HG02885 (cell line): Measurements from ENCODE around the gene NDUFA8.

Source experiments
- ATAC-seq: cut with Tn5 transposase; IDR thresholded peaks from one replicate; pipeline ENCODE4 v1.9.1; 2021; ENCODE audit warnings: mild to moderate bottlenecking; ENCODE audit not compliant: unreplicated experiment, poor library complexity

Gene NDUFA8

DNA sequence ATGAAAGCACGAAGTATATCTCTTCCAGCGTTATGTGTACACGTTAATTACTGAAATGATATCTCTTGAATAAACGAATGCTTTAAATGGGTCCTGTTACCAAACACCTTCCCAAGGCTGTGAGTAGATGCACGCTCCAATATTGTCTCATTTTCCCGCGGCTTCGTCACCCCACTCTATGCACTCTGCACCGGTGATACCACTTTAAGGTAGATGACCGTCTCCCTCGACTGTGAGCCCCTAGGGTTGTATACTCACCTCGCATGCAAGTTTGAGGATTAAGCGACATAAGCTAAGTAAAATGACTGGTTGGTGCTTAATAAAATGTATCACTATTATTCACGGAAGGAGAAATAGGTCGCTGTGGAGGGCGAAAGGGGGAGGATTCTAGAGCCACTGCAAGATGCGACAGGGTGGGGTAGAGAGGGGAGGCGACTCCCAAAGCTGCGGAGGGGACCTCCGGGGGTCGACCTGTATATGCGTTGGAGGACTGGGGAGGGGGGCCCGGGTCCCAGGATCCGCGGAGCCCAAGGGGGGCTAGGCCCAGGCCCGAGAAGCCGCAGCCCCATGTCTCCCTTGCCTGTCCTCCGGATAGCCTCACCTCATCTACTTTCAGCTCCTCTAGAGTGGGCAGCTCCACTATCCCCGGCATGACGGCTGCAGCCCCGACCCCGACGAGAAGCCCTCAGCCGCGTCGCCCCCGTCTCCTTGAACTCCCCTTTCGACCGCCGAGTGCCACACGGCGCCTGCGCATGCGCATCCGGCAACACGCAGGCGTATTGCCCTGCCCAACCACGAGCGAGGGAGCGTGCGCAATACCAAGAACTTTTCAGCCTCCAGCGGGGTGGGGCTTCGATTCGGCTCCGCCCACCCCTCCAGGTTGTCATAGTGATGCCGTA is at the start of gene NDUFA8, which contains the start of gene MORN5:
NDUFA8 (minus strand) TSS at position 754 of the 899 bp plus-strand sequence; CDS start at position 652, 102 bp downstream.
MORN5 (plus strand) TSS at position 883 of the 899 bp plus-strand sequence. CDS start 65 bp downstream, outside the sequence.
- ATAC-seq, result peak; percentile 96

GRCh38 chr9:122207096-122207495 is 47.5 kb upstream of the NDUFA8 start:
- no peak for ATAC-seq

DNA sequence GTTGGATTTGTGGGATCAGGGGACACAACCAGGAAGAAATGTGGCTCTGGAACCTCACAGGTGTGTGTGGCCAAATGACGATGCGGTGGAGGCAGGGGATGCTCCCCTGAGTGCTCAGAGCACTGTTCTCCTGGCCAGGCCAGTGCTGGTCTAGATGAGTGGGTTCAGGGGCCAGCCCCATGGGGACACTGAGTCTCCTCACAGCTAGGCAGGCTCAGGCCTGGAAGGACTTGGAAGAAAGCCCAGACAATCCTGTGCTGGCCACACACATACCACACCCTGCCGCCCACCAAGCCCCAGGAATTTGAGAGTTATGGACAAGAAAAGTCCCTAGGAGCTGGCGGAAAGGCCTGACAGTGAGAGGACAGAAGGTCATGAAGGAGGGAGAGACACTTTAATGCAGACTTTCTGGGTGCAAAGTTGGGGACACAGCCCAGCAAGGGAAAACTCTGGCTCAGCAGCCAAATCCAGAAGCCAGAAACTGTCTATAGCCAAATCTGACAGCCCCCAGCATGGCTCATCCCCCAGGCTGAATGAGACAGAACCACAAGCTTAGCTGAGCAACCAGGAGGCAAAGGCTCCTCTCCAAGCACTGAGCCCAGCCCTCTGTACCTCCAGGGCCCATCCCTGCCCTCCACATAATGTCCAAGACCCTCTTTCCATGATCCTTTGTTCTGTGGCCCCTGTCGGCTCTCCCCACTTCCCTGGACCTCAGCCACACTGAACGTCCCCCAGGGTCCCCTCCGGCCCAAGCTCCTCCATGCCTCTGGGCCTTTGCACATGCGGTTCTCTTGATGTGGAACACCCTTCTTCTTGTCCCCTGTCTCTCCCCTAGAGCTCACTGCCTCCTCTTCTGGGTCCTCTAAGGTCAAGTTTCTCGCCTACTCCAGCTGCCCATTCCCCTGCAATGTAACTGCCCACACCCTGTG is 46.8 kb upstream of the NDUFA8 start:
- ATAC-seq, result no peak

- no peak for ATAC-seq
Observed at GRCh38 chr9:122205176-122205575, 45.6 kb upstream of the NDUFA8 start.

DNA sequence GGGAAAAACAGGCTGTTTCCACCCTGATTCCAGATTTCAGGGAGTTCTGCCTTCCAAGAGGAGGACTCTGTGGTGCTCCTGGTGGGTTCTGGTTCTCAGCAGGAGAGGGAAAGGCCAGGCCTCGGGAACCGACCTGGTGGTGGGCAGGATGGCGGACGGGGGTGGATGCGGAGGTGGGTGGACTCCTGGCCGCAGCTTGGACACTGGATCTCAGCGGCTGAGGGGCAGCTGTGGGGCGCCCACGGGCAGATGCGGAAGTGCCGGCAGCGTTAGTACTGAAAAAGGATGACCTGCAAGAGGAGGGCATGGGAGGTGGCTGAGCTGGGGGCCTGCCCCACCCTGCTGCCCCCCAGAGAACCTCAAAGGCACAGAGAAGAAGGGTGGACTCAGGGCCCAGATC is 44.9 kb upstream of the NDUFA8 start:
- no peak for ATAC-seq

GRCh38 chr9:122204055-122204454 is 44.5 kb upstream of the NDUFA8 start:
- ATAC-seq, result no peak

GRCh38 chr9:122202111-122202510 is 42.5 kb upstream of the NDUFA8 start:
- ATAC-seq, result no peak

DNA sequence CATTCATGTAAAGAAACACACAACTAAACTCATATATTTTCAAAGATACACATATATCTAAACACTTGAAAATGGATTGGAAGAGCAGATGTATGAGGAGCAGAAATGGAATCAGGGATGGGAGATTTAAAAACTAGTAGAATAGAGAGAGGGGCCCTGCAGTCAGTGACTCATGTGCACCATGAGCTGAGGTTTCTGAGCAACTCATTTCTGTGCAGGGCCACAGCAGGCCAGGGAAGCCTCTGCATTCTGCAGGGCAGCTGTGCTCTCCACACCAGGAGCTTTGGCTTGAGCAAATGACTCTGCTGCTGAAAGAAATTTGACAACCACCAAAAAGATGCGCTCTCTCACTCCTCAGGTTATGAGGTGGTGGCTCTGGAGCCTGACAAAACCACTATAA is 42.1 kb upstream of the NDUFA8 start:
- no peak for ATAC-seq

DNA sequence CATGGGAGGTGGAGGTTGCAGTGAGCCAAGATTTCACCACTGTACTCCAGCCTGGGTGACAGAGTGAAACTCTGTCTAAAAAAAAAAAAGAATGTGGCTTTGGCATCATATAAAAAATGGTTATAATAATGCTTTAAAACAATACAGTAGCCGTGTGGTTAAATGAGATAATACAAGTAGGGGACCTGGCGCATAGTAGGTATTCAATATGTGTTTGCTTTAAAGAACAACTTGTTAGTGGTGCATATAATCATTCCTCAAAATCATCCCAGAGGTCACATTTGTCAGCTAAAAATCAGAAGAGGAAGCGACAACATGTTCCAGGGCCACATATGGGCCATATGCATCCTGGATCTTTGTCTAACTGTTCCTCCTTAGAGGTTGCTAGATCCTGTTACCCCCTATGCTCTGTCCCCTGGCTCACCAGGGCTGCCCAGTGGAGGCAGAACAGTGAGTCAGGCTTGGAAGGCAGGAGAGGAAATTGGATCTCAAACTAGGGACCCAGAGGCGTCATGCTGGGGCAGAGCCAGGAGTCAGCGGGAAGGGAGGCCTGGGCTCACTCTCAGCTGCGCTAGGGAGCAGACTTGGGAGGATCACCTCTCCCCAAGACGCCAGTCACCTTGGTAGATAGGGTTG is 41.5 kb upstream of the NDUFA8 start:
- no peak for ATAC-seq

DNA sequence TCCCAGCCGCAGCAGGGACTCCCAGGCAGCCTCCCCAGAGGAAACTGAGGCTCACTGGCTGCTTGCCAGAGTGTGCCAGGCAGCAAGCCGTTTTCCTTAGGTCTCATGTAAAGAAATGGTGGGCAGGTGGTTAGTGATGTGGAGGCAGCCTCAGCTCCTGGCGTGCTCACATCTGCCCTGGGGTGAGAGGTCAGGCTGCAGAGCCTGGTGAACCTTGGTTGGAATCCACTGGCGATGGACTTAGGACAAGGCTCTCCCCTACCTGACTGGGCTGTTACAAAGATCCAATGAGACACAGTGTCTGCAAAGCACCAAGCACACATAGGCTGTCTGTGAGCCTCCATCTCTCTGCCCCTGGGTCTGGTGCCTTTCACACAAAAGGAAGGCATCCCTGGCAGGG is 38.3 kb upstream of the NDUFA8 start:
- no peak for ATAC-seq

DNA sequence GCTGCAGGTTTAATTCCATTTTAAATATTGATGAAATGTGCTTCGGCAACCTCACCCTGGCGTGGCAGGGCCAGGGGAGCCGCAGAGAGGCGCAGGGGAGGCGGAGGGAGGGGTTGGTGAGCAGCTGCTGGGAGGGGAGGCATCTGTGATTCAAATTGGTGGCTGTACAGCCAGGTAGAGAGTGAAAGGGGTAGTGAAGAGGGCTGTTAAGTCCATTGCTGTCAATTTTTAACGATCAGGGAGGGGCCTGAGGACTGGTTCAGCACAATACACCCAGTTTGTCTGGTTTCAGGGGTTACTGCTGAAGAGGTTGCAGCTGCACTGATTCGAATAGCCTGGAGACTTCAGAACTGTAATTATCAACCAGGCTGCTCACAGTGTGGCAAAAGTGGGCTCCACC is 37.8 kb upstream of the NDUFA8 start:
- no peak for ATAC-seq

GRCh38 chr9:122195875-122196274 is 36.3 kb upstream of the NDUFA8 start:
- no peak for ATAC-seq

- ATAC-seq, result no peak
Observed at GRCh38 chr9:122193651-122194050, 34.1 kb upstream of the NDUFA8 start.

GRCh38 chr9:122192914-122193525 is 33.4 kb upstream of the NDUFA8 start:
- no peak for ATAC-seq

- no peak for ATAC-seq
Observed at GRCh38 chr9:122192261-122192875, 32.8 kb upstream of the NDUFA8 start.

GRCh38 chr9:122191584-122191983 is 32.0 kb upstream of the NDUFA8 start:
- no peak for ATAC-seq

GRCh38 chr9:122190597-122191381 is 31.2 kb upstream of the NDUFA8 start:
- no peak for ATAC-seq

DNA sequence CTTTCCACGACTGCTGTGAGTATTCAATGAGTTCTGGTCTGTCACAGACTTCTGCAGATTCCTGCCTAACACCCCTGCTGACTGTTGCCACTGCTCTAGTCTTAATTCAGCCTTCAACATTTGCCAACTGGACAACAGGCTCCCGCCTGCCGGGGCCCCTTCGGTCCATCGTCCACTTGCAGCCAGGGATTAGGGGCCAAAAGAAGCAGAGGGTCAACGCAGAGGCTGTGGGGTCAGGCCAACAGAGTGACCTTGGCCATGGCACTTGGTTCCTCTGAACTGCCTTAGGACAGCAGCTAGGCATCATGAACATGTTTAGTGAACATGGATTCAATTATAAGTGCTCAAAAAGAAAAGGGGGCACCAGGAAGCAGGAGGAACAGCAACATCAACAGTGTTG is 28.8 kb upstream of the NDUFA8 start:
- ATAC-seq, result no peak
